A673 (cell line): Measurements from ENCODE around the gene ATP2B3.

ENCODE experiments used
- EZH2 ChIP-seq: fragments of 200-600 bp; sonication (generic); IDR thresholded peaks from 2 replicates; pipeline ENCODE4 v1.6.1; 2017; ENCODE audit warnings: borderline replicate concordance, low read depth, mild to moderate bottlenecking, mixed read lengths, antibody characterized with exemption, low read length; ENCODE audit not compliant: poor library complexity, severe bottlenecking
- TF ChIP-seq, protein P1 (sequence below): fragments of 300-800, 200-600 bp; sonication (generic); conservative IDR thresholded peaks from 2 replicates; pipeline ENCODE4 v1.5.1; 2017; ENCODE audit warnings: low read depth, mild to moderate bottlenecking, antibody characterized with exemption, low read length, moderate library complexity, mixed read lengths

DNA sequence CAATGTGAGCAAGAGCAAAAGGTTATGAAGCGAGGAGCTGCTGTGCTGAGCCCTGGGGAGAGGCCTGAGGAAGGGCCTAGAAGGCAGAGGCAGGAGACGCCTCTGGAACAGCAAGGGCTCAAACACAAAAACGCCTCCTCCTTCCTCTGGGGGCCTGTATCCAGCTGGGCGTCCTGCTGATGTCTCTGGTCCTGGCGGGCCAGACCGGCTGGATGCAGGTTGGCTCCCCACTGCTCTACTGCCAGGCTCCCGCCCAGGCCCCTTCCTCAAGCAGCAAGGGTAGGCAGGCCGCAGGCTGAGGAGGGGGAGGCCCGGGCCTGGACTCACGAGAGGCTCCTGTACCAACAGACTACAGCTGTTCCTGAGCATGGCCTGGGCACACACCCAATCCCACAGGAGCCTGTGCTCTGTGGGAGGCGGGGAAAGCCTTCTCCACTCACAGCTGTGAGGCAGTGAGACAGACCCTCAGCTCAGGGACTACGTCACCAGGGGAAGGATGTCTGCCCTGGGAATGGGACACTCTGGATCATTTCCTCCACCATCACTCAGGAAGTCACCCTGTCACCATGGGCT is 49.3 kb upstream of the ATP2B3 start:
- TF ChIP-seq, protein P1, sequence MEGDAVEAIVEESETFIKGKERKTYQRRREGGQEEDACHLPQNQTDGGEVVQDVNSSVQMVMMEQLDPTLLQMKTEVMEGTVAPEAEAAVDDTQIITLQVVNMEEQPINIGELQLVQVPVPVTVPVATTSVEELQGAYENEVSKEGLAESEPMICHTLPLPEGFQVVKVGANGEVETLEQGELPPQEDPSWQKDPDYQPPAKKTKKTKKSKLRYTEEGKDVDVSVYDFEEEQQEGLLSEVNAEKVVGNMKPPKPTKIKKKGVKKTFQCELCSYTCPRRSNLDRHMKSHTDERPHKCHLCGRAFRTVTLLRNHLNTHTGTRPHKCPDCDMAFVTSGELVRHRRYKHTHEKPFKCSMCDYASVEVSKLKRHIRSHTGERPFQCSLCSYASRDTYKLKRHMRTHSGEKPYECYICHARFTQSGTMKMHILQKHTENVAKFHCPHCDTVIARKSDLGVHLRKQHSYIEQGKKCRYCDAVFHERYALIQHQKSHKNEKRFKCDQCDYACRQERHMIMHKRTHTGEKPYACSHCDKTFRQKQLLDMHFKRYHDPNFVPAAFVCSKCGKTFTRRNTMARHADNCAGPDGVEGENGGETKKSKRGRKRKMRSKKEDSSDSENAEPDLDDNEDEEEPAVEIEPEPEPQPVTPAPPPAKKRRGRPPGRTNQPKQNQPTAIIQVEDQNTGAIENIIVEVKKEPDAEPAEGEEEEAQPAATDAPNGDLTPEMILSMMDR = no peak
- TF ChIP-seq EZH2 = no peak
